KMS-11 (cell line): Measurements from ENCODE around the gene PLA2G4C.

Experiments used
- H2AFZ ChIP-seq: fragments of 200-600 bp; sonication (generic); 2 replicates; pipeline ENCODE4 v1.6.1; 2016; ENCODE audit warnings: antibody characterized with exemption, mixed run types, low read depth
- H3K27ac ChIP-seq: fragments of 200-600 bp; sonication (generic); 2 replicates; pipeline ENCODE4 v1.6.1; 2016; ENCODE audit warnings: mild to moderate bottlenecking, mixed run types
- H3K27me3 ChIP-seq: fragments of 200-600 bp; sonication (generic); 2 replicates; pipeline ENCODE4 v1.6.1; 2017; ENCODE audit warnings: mild to moderate bottlenecking, low read depth, mixed run types, moderate library complexity; ENCODE audit not compliant: insufficient read depth
- H3K36me3 ChIP-seq: fragments of 200-600 bp; sonication (generic); 2 replicates; pipeline ENCODE4 v1.6.1; 2017; ENCODE audit warnings: mild to moderate bottlenecking, mixed run types; ENCODE audit not compliant: insufficient read depth
- H3K4me1 ChIP-seq: fragments of 200-600 bp; sonication (generic); 2 replicates; pipeline ENCODE4 v1.6.1; 2016; ENCODE audit warnings: mild to moderate bottlenecking, low read depth, mixed run types; ENCODE audit not compliant: poor library complexity, severe bottlenecking
- H3K4me2 ChIP-seq: fragments of 200-600 bp; sonication (generic); 2 replicates; pipeline ENCODE4 v1.7.0; 2016; ENCODE audit warnings: mild to moderate bottlenecking, mixed run types
- H3K4me3 ChIP-seq: fragments of 200-600 bp; sonication (generic); IDR thresholded peaks from 2 replicates; pipeline ENCODE4 v1.6.1; 2017; ENCODE audit warnings: low read depth, low read length, mixed read lengths; ENCODE audit not compliant: insufficient read depth
- H3K79me2 ChIP-seq: fragments of 200-600 bp; sonication (generic); 2 replicates; pipeline ENCODE4 v1.6.1; 2016; ENCODE audit warnings: low read depth, mixed run types; ENCODE audit not compliant: insufficient read depth
- H3K9ac ChIP-seq: fragments of 200-600 bp; sonication (generic); 2 replicates; pipeline ENCODE4 v1.6.1; 2016; ENCODE audit warnings: mild to moderate bottlenecking, mixed run types
- H4K20me1 ChIP-seq: fragments of 200-600 bp; sonication (generic); 2 replicates; pipeline ENCODE4 v1.6.1; 2016; ENCODE audit warnings: mild to moderate bottlenecking, mixed run types; ENCODE audit not compliant: insufficient read depth
- TF ChIP-seq, protein P1 (sequence below): fragments of 200-600 bp; sonication (generic); conservative IDR thresholded peaks from 2 replicates; pipeline ENCODE4 v1.6.1; 2017; ENCODE audit warnings: low read depth, mild to moderate bottlenecking, antibody characterized with exemption, low read length, moderate library complexity, mixed read lengths

The PLA2G4C gene

DNA sequence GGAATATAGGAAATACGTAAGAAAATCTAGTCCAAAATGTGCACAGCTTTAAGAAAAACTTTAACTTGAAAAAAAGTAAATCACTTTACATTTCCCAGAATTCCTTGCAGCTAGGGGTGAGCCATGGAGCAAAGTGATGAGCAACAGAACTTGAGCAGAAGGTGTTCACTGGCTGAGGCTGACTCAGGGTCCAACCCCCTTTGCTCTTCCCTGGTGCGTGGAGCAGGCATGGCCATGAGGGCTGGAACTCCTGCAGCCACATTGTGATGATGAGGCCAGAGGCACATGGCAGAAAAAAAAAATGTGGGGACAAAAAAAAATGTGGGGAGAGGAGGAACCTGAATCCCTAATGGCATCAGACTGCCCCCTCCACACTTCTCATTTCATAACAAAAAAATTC lies 9.9 kb upstream of the PLA2G4C start:
- H3K27ac ChIP-seq = no peak overlapping the region
- H3K4me1 ChIP-seq = peaks cover 7% of the 10 kb centered on the region
- no peaks in the 10 kb centered on the region; the same call in 1 of the 2 replicates for H3K36me3 ChIP-seq
- H4K20me1 ChIP-seq = no peaks in the 10 kb centered on the region
- H2AFZ ChIP-seq = no peak overlapping the region
- H3K79me2 ChIP-seq = no peaks in the 10 kb centered on the region
- H3K27me3 ChIP-seq = no peaks in the 10 kb centered on the region
- no peak overlapping the region for H3K9ac ChIP-seq
- H3K4me2 ChIP-seq = no peak overlapping the region
- H3K4me3 ChIP-seq = no peak overlapping the region
- TF ChIP-seq, protein P1, sequence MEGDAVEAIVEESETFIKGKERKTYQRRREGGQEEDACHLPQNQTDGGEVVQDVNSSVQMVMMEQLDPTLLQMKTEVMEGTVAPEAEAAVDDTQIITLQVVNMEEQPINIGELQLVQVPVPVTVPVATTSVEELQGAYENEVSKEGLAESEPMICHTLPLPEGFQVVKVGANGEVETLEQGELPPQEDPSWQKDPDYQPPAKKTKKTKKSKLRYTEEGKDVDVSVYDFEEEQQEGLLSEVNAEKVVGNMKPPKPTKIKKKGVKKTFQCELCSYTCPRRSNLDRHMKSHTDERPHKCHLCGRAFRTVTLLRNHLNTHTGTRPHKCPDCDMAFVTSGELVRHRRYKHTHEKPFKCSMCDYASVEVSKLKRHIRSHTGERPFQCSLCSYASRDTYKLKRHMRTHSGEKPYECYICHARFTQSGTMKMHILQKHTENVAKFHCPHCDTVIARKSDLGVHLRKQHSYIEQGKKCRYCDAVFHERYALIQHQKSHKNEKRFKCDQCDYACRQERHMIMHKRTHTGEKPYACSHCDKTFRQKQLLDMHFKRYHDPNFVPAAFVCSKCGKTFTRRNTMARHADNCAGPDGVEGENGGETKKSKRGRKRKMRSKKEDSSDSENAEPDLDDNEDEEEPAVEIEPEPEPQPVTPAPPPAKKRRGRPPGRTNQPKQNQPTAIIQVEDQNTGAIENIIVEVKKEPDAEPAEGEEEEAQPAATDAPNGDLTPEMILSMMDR = no peak

DNA sequence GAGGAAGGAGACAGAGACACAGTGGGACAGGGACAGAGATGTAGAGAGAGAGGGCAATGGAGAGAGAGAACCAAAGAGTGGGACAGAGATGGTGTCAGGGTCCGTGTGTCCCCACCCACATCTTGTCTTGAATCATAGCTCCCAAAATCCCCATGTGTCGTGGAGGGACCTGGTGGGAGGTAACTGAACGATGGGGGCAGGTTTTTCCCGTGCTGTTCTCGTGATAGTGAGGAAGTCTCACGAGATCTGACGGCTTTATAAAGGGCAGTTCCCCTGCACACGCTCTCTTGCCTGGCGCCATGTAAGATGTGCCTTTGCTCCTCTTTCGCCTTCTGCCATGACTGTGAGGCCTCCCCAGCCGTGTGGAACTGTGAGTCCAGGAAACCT lies 7.5 kb upstream of the PLA2G4C start:
- Histone ChIP-seq H2AFZ (no peak overlapping the region), H3K36me3 (no peaks in the 10 kb centered on the region), H3K79me2 (no peaks in the 10 kb centered on the region), H4K20me1 (no peaks in the 10 kb centered on the region), H3K4me2 (no peak overlapping the region), H3K9ac (no peak overlapping the region), H3K4me3 (no peak overlapping the region), H3K4me1 (peaks cover 7% of the 10 kb centered on the region), H3K27ac (no peak overlapping the region), H3K27me3 (no peaks in the 10 kb centered on the region)
- TF ChIP-seq, protein P1 = no peak

DNA sequence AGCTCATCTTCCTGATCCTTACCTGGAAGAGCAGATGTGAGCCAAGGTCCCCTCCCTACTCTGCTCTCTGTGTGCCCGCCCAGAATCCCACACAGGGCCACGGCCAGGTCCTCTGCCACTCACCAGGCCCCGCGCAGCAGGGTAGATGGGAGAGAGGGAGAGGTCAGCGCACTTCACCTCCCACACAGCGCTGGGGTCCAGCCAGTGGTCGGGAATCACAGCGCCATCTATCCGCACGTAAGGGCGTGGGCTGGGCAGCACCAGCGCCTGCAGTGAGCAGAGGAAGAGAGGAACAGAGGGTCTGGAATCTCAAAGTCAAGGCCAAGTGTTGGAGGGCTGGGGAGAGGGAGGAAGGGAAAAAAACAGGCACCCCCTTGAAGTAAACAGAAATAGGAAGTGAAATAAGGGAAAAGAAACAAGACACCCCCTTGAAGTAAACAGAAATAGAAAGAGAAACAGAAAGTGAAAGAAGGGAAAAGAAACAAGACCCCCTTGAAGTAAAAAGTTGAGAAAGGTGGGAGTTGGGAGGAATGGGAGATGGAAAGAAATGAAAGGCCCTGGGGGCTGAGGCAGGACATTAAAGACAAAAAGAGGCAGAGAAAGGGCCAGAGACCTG lies 7.0 kb upstream of the PLA2G4C start:
- Histone ChIP-seq H4K20me1 (no peaks in the 10 kb centered on the region), H3K79me2 (no peaks in the 10 kb centered on the region), H3K4me3 (no peak overlapping the region), H3K36me3 (no peaks in the 10 kb centered on the region), H3K9ac (no peak overlapping the region), H3K27ac (no peak overlapping the region), H3K4me1 (peaks cover 7% of the 10 kb centered on the region), H3K27me3 (no peaks in the 10 kb centered on the region), H2AFZ (no peak overlapping the region), H3K4me2 (no peak overlapping the region)
- TF ChIP-seq, protein P1 = no peak

DNA sequence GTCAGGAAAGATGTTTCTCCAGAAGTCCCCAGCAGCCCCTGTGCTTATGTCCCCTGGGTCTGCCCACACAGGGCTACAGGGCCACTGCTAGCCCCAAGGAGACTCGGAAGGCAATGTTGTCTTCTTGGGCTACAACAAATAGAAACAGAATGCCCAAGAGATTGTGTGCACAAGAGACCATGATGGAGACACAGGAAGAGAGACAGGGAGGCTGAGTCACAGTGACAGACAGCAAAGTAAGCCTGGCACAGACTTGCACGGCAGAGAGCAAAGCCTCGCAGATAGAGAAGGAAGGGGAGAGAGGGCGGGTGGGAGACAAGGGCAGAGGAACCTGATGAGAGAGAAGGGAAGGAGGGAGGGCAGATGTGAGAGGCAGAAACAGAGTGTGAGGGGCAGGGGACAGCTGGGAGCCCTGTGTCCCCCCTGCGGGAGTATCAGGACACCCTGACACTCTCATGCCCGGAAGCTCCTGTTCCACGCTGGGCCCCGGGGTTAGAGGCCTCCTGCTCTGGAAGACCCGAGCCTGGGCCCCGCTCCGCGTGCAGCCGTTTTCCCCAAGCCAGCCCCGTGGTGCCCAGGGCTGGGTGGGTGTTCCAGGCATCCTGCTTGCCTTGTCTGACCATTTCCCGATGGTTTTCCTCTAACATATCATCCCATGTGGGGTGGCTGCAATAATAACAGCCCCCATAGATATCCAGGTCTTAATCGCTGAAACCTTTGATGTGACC lies 2.7 kb upstream of the PLA2G4C start:
- Histone ChIP-seq H3K4me1 (peaks cover 24% of the 10 kb centered on the region), H2AFZ (no peak overlapping the region), H3K27ac (no peak overlapping the region), H3K4me3 (no peak overlapping the region), H3K4me2 (no peak overlapping the region), H3K27me3 (no peaks in the 10 kb centered on the region), H3K36me3 (no peaks in the 10 kb centered on the region), H3K79me2 (no peaks in the 10 kb centered on the region), H4K20me1 (no peaks in the 10 kb centered on the region), H3K9ac (no peak overlapping the region)
- TF ChIP-seq, protein P1 = no peak
